H1 (cell line): ENCODE measurements around the gene MAP2K5. TPM values are rescaled to one million over a fixed set of nuclear protein-coding genes. Genes with fewer than 3 reads are reported as not detected.

Experiments
- CTCF ChIA-PET: fragments of 300-600 bp; sonication (Branson Sonifier 250); formaldehyde crosslinking; loops from one replicate; lab custom pipeline; 2021; ENCODE audit not compliant: partially characterized antibody; lab: Charles Lee
- POLR2A ChIA-PET: fragments of 300-600 bp; sonication (Branson Sonifier 250); formaldehyde crosslinking; loops from one replicate; lab custom pipeline; 2021; ENCODE audit warnings: inconsistent platforms; ENCODE audit not compliant: partially characterized antibody; lab: Charles Lee
- DNase-seq, 2 experiments: peaks; one replicate each; pipeline versions ENCODE4 v3.0.0 to v3.0.0-alpha.2; 2010 to 2022; ENCODE audit warnings: low spot score in 2 of 2, low read depth in 1 of 2, mixed read lengths in 1 of 2
- FAIRE-seq: peaks from 2 replicates; lab custom pipeline; 2011; peaks lifted over from hg19 to GRCh38; lab: Jason Lieb, UNC
- H2AFZ ChIP-seq: 2 replicates; pipeline ENCODE4 v1.8.1; 2012; ENCODE audit warnings: low read length, inconsistent platforms
- H2AK5ac ChIP-seq: 2 replicates; pipeline ENCODE4 v1.6.1; 2013; ENCODE audit warnings: low read depth, low read length
- H2BK120ac ChIP-seq: replicated peaks from 2 replicates; pipeline ENCODE3; 2013; ENCODE audit warnings: low read depth, low read length, inconsistent platforms
- H2BK12ac ChIP-seq: 2 replicates; pipeline ENCODE4 v1.6.1; 2013; ENCODE audit warnings: low read depth, low read length
- H2BK15ac ChIP-seq: 2 replicates; pipeline ENCODE4 v1.6.1; 2013; ENCODE audit warnings: low read length
- H2BK20ac ChIP-seq: 2 replicates; pipeline ENCODE4 v1.6.1; 2013; ENCODE audit warnings: low read length
- H2BK5ac ChIP-seq: 2 replicates; pipeline ENCODE4 v1.6.1; 2013; ENCODE audit warnings: low read depth, low read length
- H3K14ac ChIP-seq: 2 replicates; pipeline ENCODE4 v1.6.1; 2013; ENCODE audit warnings: inconsistent platforms; ENCODE audit not compliant: insufficient read length
- H3K18ac ChIP-seq: 2 replicates; pipeline ENCODE4 v1.6.1; 2013; ENCODE audit warnings: low read length; ENCODE audit errors: extremely low read depth
- H3K23ac ChIP-seq: 2 replicates; pipeline ENCODE4 v1.6.1; 2013; ENCODE audit warnings: inconsistent platforms; ENCODE audit not compliant: insufficient read length
- H3K23me2 ChIP-seq: 2 replicates; pipeline ENCODE4 v1.6.1; 2013; ENCODE audit warnings: low read depth, low read length
- H3K27ac ChIP-seq: 2 replicates; pipeline ENCODE4 v1.6.1; 2011; ENCODE audit warnings: low read depth, low read length, inconsistent platforms
- H3K27me3 ChIP-seq, 4 experiments: replicated peaks in 1 of 4; 1 replicate in 1 of 4; 2 replicates in 3 of 4; pipeline versions ENCODE4 v1.6.1 to v1.8.1; 2011 to 2013; ENCODE audit warnings: low read length in 3 of 4, mild to moderate bottlenecking in 3 of 4, inconsistent platforms in 2 of 4, mixed read lengths in 2 of 4, moderate library complexity in 1 of 4; ENCODE audit not compliant: control insufficient read depth in 3 of 4, insufficient read depth in 3 of 4; ENCODE audit errors: extremely low read depth in 1 of 4
- H3K36me3 ChIP-seq, 4 experiments: 2 replicates each; pipeline versions ENCODE4 v1.6.1 to v1.8.1; 2011 to 2013; ENCODE audit warnings: mild to moderate bottlenecking in 4 of 4, low read length in 3 of 4, moderate library complexity in 2 of 4, control low read depth in 1 of 4, inconsistent platforms in 1 of 4; ENCODE audit not compliant: insufficient read depth in 4 of 4, control insufficient read depth in 2 of 4
- H3K4ac ChIP-seq: replicated peaks from 2 replicates; pipeline ENCODE3; 2013; ENCODE audit warnings: low read length, low read depth, mixed read lengths, inconsistent platforms; ENCODE audit not compliant: insufficient read length
- H3K4me1 ChIP-seq, 4 experiments: replicated peaks in 1 of 4; 1 replicate in 1 of 4; 2 replicates in 3 of 4; pipeline versions ENCODE4 v1.6.1 to v1.8.1; 2011 to 2013; ENCODE audit warnings: low read length in 3 of 4, inconsistent platforms in 2 of 4, mixed read lengths in 1 of 4; ENCODE audit not compliant: insufficient read depth in 4 of 4, control insufficient read depth in 3 of 4
- H3K4me2 ChIP-seq, 2 experiments: 2 replicates each; pipeline versions ENCODE4 v1.6.1 to v1.8.1; 2011 to 2013; ENCODE audit warnings: low read depth in 2 of 2, low read length in 2 of 2, control low read depth in 1 of 2, inconsistent platforms in 1 of 2, mild to moderate bottlenecking in 1 of 2; ENCODE audit not compliant: insufficient read depth in 1 of 2
- H3K4me3 ChIP-seq, 4 experiments: fragments of 200-600, 300-600 bp in 1 of 4; sonication (generic), shearing (Covaris generic), sonication (Bioruptor Twin) in 1 of 4; 2 replicates each; pipeline versions ENCODE4 v1.5.1 to v1.8.1; 2011 to 2016; ENCODE audit warnings: low read length in 4 of 4, low read depth in 3 of 4, control low read depth in 2 of 4, inconsistent platforms in 2 of 4, mild to moderate bottlenecking in 2 of 4, mixed read lengths in 1 of 4, moderate library complexity in 1 of 4; ENCODE audit not compliant: insufficient read depth in 2 of 4; ENCODE audit errors: extremely low read depth in 1 of 4
- H3K56ac ChIP-seq: replicated peaks from 2 replicates; pipeline ENCODE3; 2013; ENCODE audit warnings: low read depth, mild to moderate bottlenecking, mixed read lengths, low read length, inconsistent platforms; ENCODE audit not compliant: insufficient read length
- H3K79me1 ChIP-seq: 2 replicates; pipeline ENCODE4 v1.6.1; 2013; ENCODE audit warnings: low read depth, low read length, control low read depth
- H3K79me2 ChIP-seq, 2 experiments: 2 replicates each; pipeline versions ENCODE4 v1.6.1 to v1.8.1; 2012 to 2013; ENCODE audit warnings: low read length in 2 of 2, mild to moderate bottlenecking in 2 of 2, inconsistent platforms in 1 of 2; ENCODE audit not compliant: insufficient read depth in 2 of 2, control insufficient read depth in 1 of 2
- H3K9ac ChIP-seq, 4 experiments: replicated peaks in 1 of 4; 1 replicate in 1 of 4; 2 replicates in 3 of 4; pipeline versions ENCODE4 v1.6.1 to v1.8.1; 2011 to 2013; ENCODE audit warnings: low read depth in 3 of 4, low read length in 3 of 4, control low read depth in 2 of 4, mild to moderate bottlenecking in 2 of 4, moderate library complexity in 2 of 4, inconsistent platforms in 1 of 4; ENCODE audit errors: extremely low read depth in 1 of 4
- H3K9me3 ChIP-seq, 2 experiments: 2 replicates each; pipeline versions ENCODE4 v1.6.1 to v1.8.1; 2012 to 2013; ENCODE audit warnings: mild to moderate bottlenecking in 2 of 2, moderate library complexity in 2 of 2, control low read depth in 1 of 2, inconsistent platforms in 1 of 2, low read depth in 1 of 2, low read length in 1 of 2, mixed read lengths in 1 of 2; ENCODE audit not compliant: insufficient read depth in 2 of 2
- H4K20me1 ChIP-seq, 2 experiments: replicated peaks in 1 of 2; 2 replicates each; pipeline versions ENCODE3 to v1.8.1; 2011 to 2013; ENCODE audit warnings: inconsistent platforms in 2 of 2, low read length in 2 of 2, mild to moderate bottlenecking in 1 of 2; ENCODE audit not compliant: insufficient read depth in 2 of 2, control insufficient read depth in 1 of 2
- H4K5ac ChIP-seq: 2 replicates; pipeline ENCODE4 v1.6.1; 2013; ENCODE audit warnings: low read length, low read depth, mixed read lengths, inconsistent platforms; ENCODE audit not compliant: insufficient read length
- H4K8ac ChIP-seq: 2 replicates; pipeline ENCODE4 v1.8.0; 2013; ENCODE audit warnings: mild to moderate bottlenecking, moderate library complexity, low read length, inconsistent platforms; ENCODE audit not compliant: insufficient read depth; ENCODE audit errors: extremely low read depth
- H4K91ac ChIP-seq: replicated peaks from 2 replicates; pipeline ENCODE3; 2013; ENCODE audit warnings: low read length, mixed read lengths, inconsistent platforms; ENCODE audit not compliant: insufficient read length
- BCL11A ChIP-seq, 2 experiments: IDR thresholded peaks; one replicate each; pipeline ENCODE4 v1.6.1; 2011; ENCODE audit warnings: low read depth in 2 of 2, low read length in 2 of 2, mild to moderate bottlenecking in 2 of 2
- BRCA1 ChIP-seq: IDR thresholded peaks from 2 replicates; pipeline ENCODE4 v1.6.1; 2012; ENCODE audit warnings: low read depth, low read length, improper control_type of control experiment
- CBX8 ChIP-seq: fragments of 300-800, 300-1000 bp; sonication (generic); IDR thresholded peaks from 2 replicates; pipeline ENCODE4 v1.7.1; 2016; ENCODE audit warnings: low read depth, low read length, borderline replicate concordance
- HDAC2 ChIP-seq, 2 experiments: fragments of 300-600 bp in 1 of 2; sonication (generic) in 1 of 2; IDR thresholded peaks; 2 replicates each; pipeline ENCODE4 v1.6.1; 2011 to 2012; ENCODE audit warnings: low read depth in 2 of 2, low read length in 2 of 2, mild to moderate bottlenecking in 2 of 2, moderate library complexity in 2 of 2, borderline replicate concordance in 1 of 2, inconsistent platforms in 1 of 2
- KDM1A ChIP-seq: fragments of 200-600, 300-600 bp; sonication (generic); IDR thresholded peaks from 2 replicates; pipeline ENCODE4 v1.7.1; 2016; ENCODE audit warnings: mild to moderate bottlenecking, low read length, borderline replicate concordance
- MAFK ChIP-seq: IDR thresholded peaks from 2 replicates; pipeline ENCODE4 v1.6.1; 2012; ENCODE audit warnings: low read depth, mild to moderate bottlenecking, improper control_type of control experiment, low read length
- RFX5 ChIP-seq: IDR thresholded peaks from 2 replicates; pipeline ENCODE4 v1.6.1; 2011; ENCODE audit warnings: low read depth, low read length, improper control_type of control experiment, borderline replicate concordance
- SP4 ChIP-seq: IDR thresholded peaks from 2 replicates; pipeline ENCODE4 v1.6.1; 2012; ENCODE audit warnings: low read length, inconsistent platforms
- USF2 ChIP-seq: IDR thresholded peaks from 2 replicates; pipeline ENCODE4 v1.6.1; 2011; ENCODE audit warnings: low read length, improper control_type of control experiment
- YY1 ChIP-seq: IDR thresholded peaks from 2 replicates; pipeline ENCODE4 v1.6.1; 2011; ENCODE audit warnings: low read depth, mild to moderate bottlenecking, low read length
- WGBS, 2 experiments: shearing (Covaris generic) in 1 of 2; methylation state at CpG; one replicate each; pipeline versions ENCODE4 v1.1.6 to v1.1.7; 2013 to 2015; ENCODE audit warnings: low lambda C conversion rate in 2 of 2, mixed read lengths in 2 of 2, inconsistent platforms in 1 of 2, low coverage in 1 of 2, missing lambda C conversion rate in 1 of 2; ENCODE audit not compliant: insufficient replicate concordance in 2 of 2, insufficient coverage in 1 of 2, insufficient read length in 1 of 2; ENCODE audit errors: extremely low coverage in 1 of 2, missing lambda C conversion rate in 1 of 2; 5-methylcytosine and 5-hydroxymethylcytosine counted together
- polyA plus RNA-seq, 7 experiments: library from polyadenylated mRNA; depleted of rRNA in 3 of 7; stranded (reverse) in 5 of 7; unstranded in 2 of 7; fragments of >200 nt in 5 of 7; fragments of 200-250 nt in 2 of 7; gene quantifications; 1 replicate in 5 of 7; 2 replicates in 1 of 7; 4 replicates in 1 of 7; pipeline versions ENCODE4 v1.2.1 to v1.2.3, GENCODE V29; 2011 to 2013; ENCODE audit warnings: missing spikeins in 2 of 7, mixed read lengths in 2 of 7
- total RNA-seq: library from RNA; stranded (reverse); fragmentation: NEBNext Ultra II Directional; extraction: Animal tissue kit (Norgen Biotek cat#: 25700); gene quantifications from 2 replicates; pipeline ENCODE4 v1.2.1, GENCODE V29; 2021
- TF ChIP-seq, protein P1 (sequence below), 3 experiments: IDR thresholded peaks; 1 replicate in 2 of 3; 2 replicates in 1 of 3; pipeline versions ENCODE4 v1.5.1 to v1.6.1; 2011; ENCODE audit warnings: low read length in 3 of 3, mild to moderate bottlenecking in 3 of 3, inconsistent platforms in 2 of 3, low read depth in 1 of 3, moderate library complexity in 1 of 3; ENCODE audit not compliant: insufficient read depth in 1 of 3; ENCODE audit errors: control extremely low read depth in 1 of 3

MAP2K5 gene
- total and polyA plus RNA-seq, 2 of the 8 experiments (the other 6 are each of a cell fraction or from before 2014, with no cell fraction given): 4.4 to 15.8 TPM

DNA sequence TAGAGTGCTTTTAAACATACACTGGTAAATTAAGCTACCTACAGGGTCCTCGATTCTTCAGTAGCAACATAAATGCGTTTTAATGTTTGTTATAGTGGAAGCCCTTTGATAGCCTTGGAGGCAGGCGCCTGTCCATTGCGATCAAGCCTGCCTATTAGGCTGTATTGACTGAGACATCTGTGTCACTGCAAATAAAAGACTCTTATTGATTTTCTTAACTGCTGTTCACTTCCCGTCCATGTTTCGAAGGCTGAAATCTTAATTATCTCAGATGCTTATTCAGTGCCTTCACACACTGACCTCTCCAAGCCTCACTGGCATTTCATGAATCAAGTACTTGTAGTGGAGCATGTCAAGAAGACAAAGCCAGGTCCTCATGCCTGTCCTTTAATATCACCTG, 51.1 kb downstream of the MAP2K5 start:
- Histone ChIP-seq H3K56ac (no peak overlapping the region), H4K20me1 (no peaks in the 10 kb centered on the region), H3K79me1 (no peaks in the 10 kb centered on the region), H3K14ac (no peak overlapping the region), H3K4me1 (no peaks in the 10 kb centered on the region), H3K18ac (no peak overlapping the region), H3K27me3 (no peaks in the 10 kb centered on the region), H3K4me3 (no peak overlapping the region), H3K23me2 (no peaks in the 10 kb centered on the region), H3K23ac (no peak overlapping the region), H3K9ac (no peak overlapping the region), H3K36me3 (peaks cover 0 to 3% (median 0%) of the 10 kb centered on the region in 4 experiments; a peak in 2 of 8 replicates), H4K8ac (no peak overlapping the region), H3K79me2 (no peaks in the 10 kb centered on the region), H2BK12ac (no peak overlapping the region), H3K27ac (no peak overlapping the region), H2BK5ac (no peak overlapping the region), H2BK120ac (no peak overlapping the region), H2BK15ac (no peak overlapping the region), H2BK20ac (no peak overlapping the region), H4K5ac (no peak overlapping the region), H4K91ac (no peak overlapping the region), H3K4ac (no peak overlapping the region), H3K4me2 (no peak overlapping the region), H2AFZ (no peak overlapping the region), H2AK5ac (no peak overlapping the region), H3K9me3 (no peaks in the 10 kb centered on the region)
- FAIRE-seq: no peak
- DNase-seq: no peak
- ChIA-PET CTCF (interaction anchor here (0.8 kb wide), 1 partner anchor 133 kb away, joined by 3 read pairs; no protein-coding TSS in a partner anchor), POLR2A (no interaction called here)
- WGBS, 2 experiments: 94% methylated on average over 6 of the region's 6 CpGs; no CpG with 5 or more reads in 1 of the 2 experiments
- TF ChIP-seq USF2 (no peak), BCL11A (IDR thresholded peaks at IDR 0.05; ENCODE audit: low read depth in 2 of 2, low read length in 2 of 2) (no peak), HDAC2 (IDR thresholded peaks at IDR 0.05; ENCODE audit: borderline replicate concordance in 1 of 2, low read depth in 2 of 2, low read length in 2 of 2) (no peak), SP4 (no peak), KDM1A (no peak), BRCA1 (no peak), RFX5 (no peak), CBX8 (no peak), MAFK (no peak), YY1 (no peak)
- TF ChIP-seq, protein P1, sequence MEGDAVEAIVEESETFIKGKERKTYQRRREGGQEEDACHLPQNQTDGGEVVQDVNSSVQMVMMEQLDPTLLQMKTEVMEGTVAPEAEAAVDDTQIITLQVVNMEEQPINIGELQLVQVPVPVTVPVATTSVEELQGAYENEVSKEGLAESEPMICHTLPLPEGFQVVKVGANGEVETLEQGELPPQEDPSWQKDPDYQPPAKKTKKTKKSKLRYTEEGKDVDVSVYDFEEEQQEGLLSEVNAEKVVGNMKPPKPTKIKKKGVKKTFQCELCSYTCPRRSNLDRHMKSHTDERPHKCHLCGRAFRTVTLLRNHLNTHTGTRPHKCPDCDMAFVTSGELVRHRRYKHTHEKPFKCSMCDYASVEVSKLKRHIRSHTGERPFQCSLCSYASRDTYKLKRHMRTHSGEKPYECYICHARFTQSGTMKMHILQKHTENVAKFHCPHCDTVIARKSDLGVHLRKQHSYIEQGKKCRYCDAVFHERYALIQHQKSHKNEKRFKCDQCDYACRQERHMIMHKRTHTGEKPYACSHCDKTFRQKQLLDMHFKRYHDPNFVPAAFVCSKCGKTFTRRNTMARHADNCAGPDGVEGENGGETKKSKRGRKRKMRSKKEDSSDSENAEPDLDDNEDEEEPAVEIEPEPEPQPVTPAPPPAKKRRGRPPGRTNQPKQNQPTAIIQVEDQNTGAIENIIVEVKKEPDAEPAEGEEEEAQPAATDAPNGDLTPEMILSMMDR (IDR thresholded peaks at IDR 0.05; ENCODE audit: control extremely low read depth in 1 of 3, insufficient read depth in 1 of 3, low read depth in 1 of 3, low read length in 3 of 3): no peak
